ENCODE results near the gene PACRG.

DNA sequence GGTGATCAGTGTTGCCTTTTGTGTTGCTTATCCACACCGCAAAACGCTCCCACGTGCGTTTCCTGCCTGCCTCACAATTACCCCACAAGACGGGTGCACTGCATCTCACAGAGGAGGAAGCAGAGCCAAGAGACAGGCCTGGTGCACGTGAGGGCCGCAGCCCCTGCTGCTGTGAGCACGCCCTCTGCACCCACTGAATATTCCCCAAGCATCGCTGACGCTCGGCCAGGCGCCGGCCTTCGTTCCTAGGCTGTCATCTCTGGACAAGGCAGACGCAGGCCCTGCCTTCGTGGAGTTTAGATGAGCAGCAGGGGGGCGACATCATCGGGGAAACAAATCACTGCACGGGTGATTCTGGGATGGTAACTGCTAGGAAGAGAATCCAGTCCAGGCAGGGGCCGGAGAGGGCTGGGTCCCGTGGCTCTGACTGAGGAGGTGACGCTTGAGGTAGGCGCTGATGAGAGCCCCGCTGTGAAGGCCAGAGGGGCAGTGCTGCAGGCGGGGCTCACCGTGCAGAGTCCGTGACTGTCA lies 524.4 kb downstream of the PACRG start:
- TF ChIP-seq JUN (IDR thresholded peaks at IDR 0.05) (no peak), RARB (CRISPR knock-in tag; IDR thresholded peaks at IDR 0.05) (no peak), CTCF (IDR thresholded peaks at IDR 0.05) (no peak), CBX2 (IDR thresholded peaks at IDR 0.05; ENCODE audit: borderline replicate concordance, low read depth) (no peak), POLR2A (IDR thresholded peaks at IDR 0.05; ENCODE audit: low read length) (no peak), USF2 (IDR thresholded peaks at IDR 0.05) (no peak), MYC (IDR thresholded peaks at IDR 0.05; ENCODE audit: borderline replicate concordance, low read length) (no peak)
